ENCODE measurements around the gene PLCL1. TPM values are rescaled to one million over a fixed set of nuclear protein-coding genes. Genes with fewer than 3 reads are reported as not detected.

The PLCL1 gene
- polyA plus RNA-seq, 3 donors: 15.3 to 20.8 (median 16.6) TPM

- DNase-seq (ENCODE audit: extremely low read depth in 1 of 11, low read depth in 9 of 11, low spot score in 4 of 11): no peak
These were observed 128.0 kb downstream of the PLCL1 start for GRCh38 chr2:197932374-197932773.

- no peak for DNase-seq (ENCODE audit: extremely low read depth in 1 of 11, low read depth in 9 of 11, low spot score in 4 of 11)
These were observed 130.0 kb downstream of the PLCL1 start for GRCh38 chr2:197934261-197934933.

- no peak for DNase-seq (ENCODE audit: extremely low read depth in 1 of 11, low read depth in 9 of 11, low spot score in 4 of 11)
These were observed 130.5 kb downstream of the PLCL1 start for GRCh38 chr2:197934934-197935289.

GRCh38 chr2:197937814-197938213, 133.4 kb downstream of the PLCL1 start:
- no peak for DNase-seq (ENCODE audit: extremely low read depth in 1 of 11, low read depth in 9 of 11, low spot score in 4 of 11)

GRCh38 chr2:197938555-197938954, 134.2 kb downstream of the PLCL1 start:
- no peak for DNase-seq (ENCODE audit: extremely low read depth in 1 of 11, low read depth in 9 of 11, low spot score in 4 of 11)

- DNase-seq (ENCODE audit: extremely low read depth in 1 of 11, low read depth in 9 of 11, low spot score in 4 of 11): no peak
These were observed 135.4 kb downstream of the PLCL1 start for GRCh38 chr2:197939787-197940186.

GRCh38 chr2:197940382-197940781, 136.0 kb downstream of the PLCL1 start:
- no peak for DNase-seq (ENCODE audit: extremely low read depth in 1 of 11, low read depth in 9 of 11, low spot score in 4 of 11)

GRCh38 chr2:197941715-197942114, 137.3 kb downstream of the PLCL1 start:
- no peak for DNase-seq (ENCODE audit: extremely low read depth in 1 of 11, low read depth in 9 of 11, low spot score in 4 of 11)

GRCh38 chr2:197943731-197944130, 139.3 kb downstream of the PLCL1 start:
- DNase-seq (ENCODE audit: extremely low read depth in 1 of 11, low read depth in 9 of 11, low spot score in 4 of 11): no peak

- DNase-seq (ENCODE audit: extremely low read depth in 1 of 11, low read depth in 9 of 11, low spot score in 4 of 11): peak in 8 of 11 donors; percentile 21 to 57 (median 38)
These were observed 140.2 kb downstream of the PLCL1 start for GRCh38 chr2:197944416-197945096.

GRCh38 chr2:197946562-197946961, 142.2 kb downstream of the PLCL1 start:
- DNase-seq (ENCODE audit: extremely low read depth in 1 of 11, low read depth in 9 of 11, low spot score in 4 of 11): peak in 1 of 11 donors; percentile 11

- no peak for DNase-seq (ENCODE audit: extremely low read depth in 1 of 11, low read depth in 9 of 11, low spot score in 4 of 11)
These were observed 142.9 kb downstream of the PLCL1 start for GRCh38 chr2:197947219-197947757.

GRCh38 chr2:197949224-197949623, 144.8 kb downstream of the PLCL1 start:
- no peak for DNase-seq (ENCODE audit: extremely low read depth in 1 of 11, low read depth in 9 of 11, low spot score in 4 of 11)

- DNase-seq (ENCODE audit: extremely low read depth in 1 of 11, low read depth in 9 of 11, low spot score in 4 of 11): no peak
These were observed 145.6 kb downstream of the PLCL1 start for GRCh38 chr2:197950006-197950405.

GRCh38 chr2:197950724-197951123, 146.3 kb downstream of the PLCL1 start:
- no peak for DNase-seq (ENCODE audit: extremely low read depth in 1 of 11, low read depth in 9 of 11, low spot score in 4 of 11)

GRCh38 chr2:197952540-197953202, 148.3 kb downstream of the PLCL1 start:
- DNase-seq (ENCODE audit: extremely low read depth in 1 of 11, low read depth in 9 of 11, low spot score in 4 of 11): no peak

GRCh38 chr2:197954328-197954727, 149.9 kb downstream of the PLCL1 start:
- DNase-seq (ENCODE audit: extremely low read depth in 1 of 11, low read depth in 9 of 11, low spot score in 4 of 11): no peak

GRCh38 chr2:197958592-197959150, 154.3 kb downstream of the PLCL1 start:
- no peak for DNase-seq (ENCODE audit: extremely low read depth in 1 of 11, low read depth in 9 of 11, low spot score in 4 of 11)

- no peak for DNase-seq (ENCODE audit: extremely low read depth in 1 of 11, low read depth in 9 of 11, low spot score in 4 of 11)
These were observed 155.0 kb downstream of the PLCL1 start for GRCh38 chr2:197959383-197959782.

- DNase-seq (ENCODE audit: extremely low read depth in 1 of 11, low read depth in 9 of 11, low spot score in 4 of 11): no peak
These were observed 156.4 kb downstream of the PLCL1 start for GRCh38 chr2:197960786-197961185.
